ENCODE data around the gene FTCDNL1. TPM values are rescaled to one million over a fixed set of nuclear protein-coding genes. Genes with fewer than 3 reads are reported as not detected.

Gene FTCDNL1
- polyA plus RNA-seq, 3 donors: 2.4 to 7.3 (median 4.1) TPM

DNA sequence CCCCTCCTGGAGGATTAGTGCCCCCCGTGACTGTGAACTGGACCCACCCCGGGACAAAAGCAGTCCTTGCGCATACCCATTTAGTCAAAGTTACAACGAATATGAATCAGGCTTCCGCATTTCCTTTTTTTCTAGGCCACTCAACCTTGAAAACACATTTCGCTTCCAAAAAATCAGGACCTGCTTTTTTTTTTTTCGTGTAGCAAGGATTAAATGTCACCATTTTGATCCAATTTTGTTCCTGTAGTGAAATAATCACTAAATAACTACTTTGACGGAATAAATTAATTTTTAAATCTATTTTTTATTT lies 464 bp upstream of the FTCDNL1 start:
- Histone ChIP-seq H4K20me1 (ENCODE audit: insufficient read depth, low read length) (no peaks in the 10 kb centered on the region), H3K4me3 (replicated peaks in 1 of 3; ENCODE audit: low read depth in 2 of 3, low read length in 3 of 3) (peak overlapping the region; percentile 38 to 81 (median 45)), H2AFZ (ENCODE audit: insufficient read depth, low read depth, low read length, poor library complexity, severe bottlenecking) (peak overlapping the region; percentile 84), H3K4me2 (replicated peaks; ENCODE audit: extremely low read depth, low read length, poor library complexity, severe bottlenecking) (peak overlapping the region; percentile 89), H3K4me1 (ENCODE audit: control insufficient read depth in 1 of 2, insufficient read depth in 2 of 2, low read length in 2 of 2) (peaks cover 16 to 23% of the 10 kb centered on the region in 2 donors), H3K36me3 (replicated peaks in 1 of 2; ENCODE audit: control insufficient read depth in 1 of 2, insufficient read depth in 2 of 2, low read length in 2 of 2) (no peaks in the 10 kb centered on the region), H3K27ac (ENCODE audit: low read depth in 1 of 2, low read length in 2 of 2) (peak overlapping the region; percentile 37 to 66), H3K9me3 (replicated peaks in 1 of 2; ENCODE audit: control insufficient read depth in 1 of 2, insufficient read depth in 1 of 2, low read length in 2 of 2) (peaks cover 3 to 5% of the 10 kb centered on the region in 2 donors), H3K27me3 (ENCODE audit: control insufficient read depth in 2 of 2, insufficient read depth in 2 of 2, low read length in 2 of 2) (no peaks in the 10 kb centered on the region), H3K9ac (ENCODE audit: insufficient read depth, low read length, poor library complexity, severe bottlenecking) (peak overlapping the region; percentile 57), H3K79me2 (ENCODE audit: insufficient read depth, low read length) (no peaks in the 10 kb centered on the region)
- H3K9me3 Mint-ChIP-seq: peaks cover 1 to 7% (median 6%) of the 10 kb centered on the region in 7 donors
- DNase-seq: peak in 2 of 3 donors; percentile 29 to 61
- 0% methylated on average over 3 of the region's 8 CpGs for WGBS (ENCODE audit: insufficient coverage)
- peaks cover 0 to 4% (median 0%) of the 10 kb centered on the region in 3 donors for H3K27me3 Mint-ChIP-seq (ENCODE audit: low read depth in 3 of 3)
- H3K4me3 Mint-ChIP-seq: peak overlapping the region; percentile 90 to 97
- peak overlapping the region; percentile 91 to 96 (median 93) for H3K27ac Mint-ChIP-seq
- TF ChIP-seq, protein P1, sequence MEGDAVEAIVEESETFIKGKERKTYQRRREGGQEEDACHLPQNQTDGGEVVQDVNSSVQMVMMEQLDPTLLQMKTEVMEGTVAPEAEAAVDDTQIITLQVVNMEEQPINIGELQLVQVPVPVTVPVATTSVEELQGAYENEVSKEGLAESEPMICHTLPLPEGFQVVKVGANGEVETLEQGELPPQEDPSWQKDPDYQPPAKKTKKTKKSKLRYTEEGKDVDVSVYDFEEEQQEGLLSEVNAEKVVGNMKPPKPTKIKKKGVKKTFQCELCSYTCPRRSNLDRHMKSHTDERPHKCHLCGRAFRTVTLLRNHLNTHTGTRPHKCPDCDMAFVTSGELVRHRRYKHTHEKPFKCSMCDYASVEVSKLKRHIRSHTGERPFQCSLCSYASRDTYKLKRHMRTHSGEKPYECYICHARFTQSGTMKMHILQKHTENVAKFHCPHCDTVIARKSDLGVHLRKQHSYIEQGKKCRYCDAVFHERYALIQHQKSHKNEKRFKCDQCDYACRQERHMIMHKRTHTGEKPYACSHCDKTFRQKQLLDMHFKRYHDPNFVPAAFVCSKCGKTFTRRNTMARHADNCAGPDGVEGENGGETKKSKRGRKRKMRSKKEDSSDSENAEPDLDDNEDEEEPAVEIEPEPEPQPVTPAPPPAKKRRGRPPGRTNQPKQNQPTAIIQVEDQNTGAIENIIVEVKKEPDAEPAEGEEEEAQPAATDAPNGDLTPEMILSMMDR (IDR thresholded peaks at IDR 0.05): peak; percentile 4
- peaks cover 22% of the 10 kb centered on the region for H3K4me1 Mint-ChIP-seq
- peaks cover 0 to 2% of the 10 kb centered on the region in 2 donors for H3K36me3 Mint-ChIP-seq
- intact Hi-C loops (cut with micrococcal nuclease): no loop called here

DNA sequence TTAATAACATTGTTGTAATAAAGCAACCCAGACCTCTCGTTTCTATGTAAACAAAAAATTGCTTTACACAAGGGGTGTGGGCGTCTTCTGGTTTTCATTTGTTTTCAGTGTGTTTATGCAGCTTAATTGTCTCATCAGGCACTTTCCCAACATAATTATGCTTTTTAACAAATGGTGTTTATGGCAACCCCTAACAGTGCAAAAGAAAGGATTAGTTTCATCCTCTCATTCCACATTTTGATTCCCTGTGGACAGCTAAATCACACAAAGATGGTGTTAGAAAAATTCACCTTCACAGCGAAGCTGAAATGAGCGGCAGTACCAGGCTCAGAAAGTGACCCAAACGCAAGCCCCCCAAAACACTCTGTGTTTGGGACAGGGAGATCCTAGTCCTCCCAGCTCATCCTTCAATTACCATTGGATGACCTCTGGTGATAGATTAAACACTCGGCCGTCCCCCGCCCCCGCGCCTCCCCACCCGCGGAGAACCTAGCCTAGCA lies 724 bp downstream of the FTCDNL1 start:
- Histone ChIP-seq H3K27ac (ENCODE audit: low read depth in 1 of 2, low read length in 2 of 2) (peak overlapping the region in 1 of 2 donors; percentile 43), H3K9ac (ENCODE audit: insufficient read depth, low read length, poor library complexity, severe bottlenecking) (peak overlapping the region; percentile 57), H3K4me3 (replicated peaks in 1 of 3; ENCODE audit: low read depth in 2 of 3, low read length in 3 of 3) (peak overlapping the region; percentile 38 to 81 (median 66)), H3K9me3 (replicated peaks in 1 of 2; ENCODE audit: control insufficient read depth in 1 of 2, insufficient read depth in 1 of 2, low read length in 2 of 2) (peaks cover 8 to 9% of the 10 kb centered on the region in 2 donors), H4K20me1 (ENCODE audit: insufficient read depth, low read length) (no peaks in the 10 kb centered on the region), H3K27me3 (ENCODE audit: control insufficient read depth in 2 of 2, insufficient read depth in 2 of 2, low read length in 2 of 2) (no peaks in the 10 kb centered on the region), H3K79me2 (ENCODE audit: insufficient read depth, low read length) (no peaks in the 10 kb centered on the region), H3K36me3 (replicated peaks in 1 of 2; ENCODE audit: control insufficient read depth in 1 of 2, insufficient read depth in 2 of 2, low read length in 2 of 2) (peaks cover 0 to 12% of the 10 kb centered on the region in 2 donors), H2AFZ (ENCODE audit: insufficient read depth, low read depth, low read length, poor library complexity, severe bottlenecking) (peak overlapping the region; percentile 84), H3K4me1 (ENCODE audit: control insufficient read depth in 1 of 2, insufficient read depth in 2 of 2, low read length in 2 of 2) (peaks cover 16 to 23% of the 10 kb centered on the region in 2 donors), H3K4me2 (replicated peaks; ENCODE audit: extremely low read depth, low read length, poor library complexity, severe bottlenecking) (peak overlapping the region; percentile 89)
- Mint-ChIP-seq H3K27me3 (ENCODE audit: low read depth in 3 of 3) (peaks cover 0 to 2% (median 0%) of the 10 kb centered on the region in 3 donors), H3K9me3 (peaks cover 7 to 19% (median 16%) of the 10 kb centered on the region in 7 donors), H3K4me3 (peak overlapping the region; percentile 81 to 83), H3K27ac (peak overlapping the region in 6 of 7 donors; percentile 16 to 74 (median 64)), H3K4me1 (peaks cover 22% of the 10 kb centered on the region), H3K36me3 (peaks cover 10 to 13% of the 10 kb centered on the region in 2 donors)
- 1% methylated on average over 9 of the region's 12 CpGs for WGBS (ENCODE audit: insufficient coverage)
- intact Hi-C loops (cut with micrococcal nuclease): no loop called here
- TF ChIP-seq, protein P1 (IDR thresholded peaks at IDR 0.05): no peak
- no peak for DNase-seq

Measured in CD14-positive monocyte (primary cell).